OCI-LY7 (cell line): Measurements from ENCODE around the gene NXF1. TPM values are rescaled to one million over a fixed set of nuclear protein-coding genes. Genes with fewer than 3 reads are reported as not detected.

ENCODE experiments used
- BruUV-seq: library from RNA; stranded (reverse); fragments of 400-500 nt; replicated peaks from 2 replicates; lab custom pipeline; 2021; lab: Mats Ljungman, UMichigan
- CTCF ChIA-PET: fragments of 300-600 bp; sonication (Branson Sonifier 250); formaldehyde crosslinking; loops from one replicate; lab custom pipeline; 2022; ENCODE audit warnings: antibody characterized with exemption; ENCODE audit not compliant: unreplicated experiment; lab: Charles Lee
- POLR2A ChIA-PET: fragments of 300-600 bp; sonication (Branson Sonifier 250); formaldehyde crosslinking; loops from one replicate; lab custom pipeline; 2022; ENCODE audit warnings: antibody characterized with exemption; lab: Charles Lee
- DNase-seq: peaks from one replicate; pipeline ENCODE4 v3.0.0-alpha.2; 2015; ENCODE audit warnings: low spot score
- H2AFZ ChIP-seq: fragments of 200-600 bp; sonication (generic), shearing (Covaris generic); 2 replicates; pipeline ENCODE4 v1.6.1; 2014; ENCODE audit warnings: mild to moderate bottlenecking, antibody characterized with exemption, low read length, moderate library complexity
- H3K27ac ChIP-seq: fragments of 200-600 bp; sonication (generic); 2 replicates; pipeline ENCODE4 v1.5.1; 2014; ENCODE audit warnings: mixed run types, low read depth, mild to moderate bottlenecking, moderate library complexity, low read length, inconsistent platforms; ENCODE audit not compliant: poor library complexity, severe bottlenecking
- H3K36me3 ChIP-seq: fragments of 200-600 bp; sonication (generic); 2 replicates; pipeline ENCODE4 v1.6.1; 2014; ENCODE audit warnings: mild to moderate bottlenecking, antibody characterized with exemption, low read length, moderate library complexity, mixed read lengths; ENCODE audit not compliant: insufficient read depth
- H3K4me1 ChIP-seq: fragments of 200-600 bp; sonication (generic); 2 replicates; pipeline ENCODE4 v1.5.1; 2014; ENCODE audit warnings: mild to moderate bottlenecking, low read length; ENCODE audit not compliant: insufficient read depth, poor library complexity, severe bottlenecking
- H3K4me2 ChIP-seq: fragments of 200-600 bp; sonication (generic); 2 replicates; pipeline ENCODE4 v1.6.1; 2014; ENCODE audit warnings: mild to moderate bottlenecking, low read length
- H3K4me3 ChIP-seq: fragments of 200-600 bp; sonication (generic); 2 replicates; pipeline ENCODE4 v1.5.1; 2014; ENCODE audit warnings: mild to moderate bottlenecking, low read depth, low read length; ENCODE audit not compliant: poor library complexity, severe bottlenecking
- H3K79me2 ChIP-seq: fragments of 200-600 bp; sonication (generic); 2 replicates; pipeline ENCODE4 v1.6.1; 2016; ENCODE audit warnings: low read depth, mild to moderate bottlenecking, low read length, moderate library complexity, mixed read lengths; ENCODE audit not compliant: insufficient read depth
- H3K9me2 ChIP-seq: fragments of 200-600 bp; sonication (generic); 2 replicates; pipeline ENCODE4 v1.6.1; 2016; ENCODE audit warnings: mild to moderate bottlenecking, low read length, mixed read lengths; ENCODE audit not compliant: insufficient read depth
- H3K9me3 ChIP-seq: fragments of 200-600 bp; sonication (generic); 2 replicates; pipeline ENCODE4 v1.6.1; 2014; ENCODE audit warnings: mild to moderate bottlenecking, mixed run types, low read length, mixed read lengths
- H4K20me1 ChIP-seq: fragments of 200-600 bp; sonication (generic); 2 replicates; pipeline ENCODE4 v1.6.1; 2014; ENCODE audit warnings: mild to moderate bottlenecking, antibody characterized with exemption, low read length, moderate library complexity, mixed read lengths; ENCODE audit not compliant: insufficient read depth
- EZH2phosphoT487 ChIP-seq: fragments of 200-600 bp; sonication (generic); IDR thresholded peaks from 2 replicates; pipeline ENCODE4 v1.6.1; 2018; ENCODE audit warnings: low read depth, borderline replicate concordance, mild to moderate bottlenecking, mixed run types, antibody characterized with exemption, low read length, moderate library complexity, mixed read lengths
- intact Hi-C: fragments of 100-400 bp; cut with micrococcal nuclease; formaldehyde crosslinking; loops from one replicate; pipeline ENCODE4 v1.10.0; 2022; ENCODE audit not compliant: unreplicated experiment
- total RNA-seq, 2 experiments: library from RNA; depleted of rRNA in 1 of 2; stranded (reverse); fragments of >200 nt in 1 of 2; shearing (Covaris generic) in 1 of 2; gene quantifications; 2 replicates each; pipeline ENCODE4 v1.2.3, GENCODE V29; 2014 to 2022
- TF ChIP-seq, protein P1 (sequence below): fragments of 200-600 bp; sonication (generic); conservative IDR thresholded peaks from 2 replicates; pipeline ENCODE4 v1.5.1; 2014; ENCODE audit warnings: mild to moderate bottlenecking, antibody characterized with exemption, low read length, moderate library complexity, mixed read lengths

NXF1 gene
- total RNA-seq, 2 experiments from 2014 or later: 53.3 to 62.0 TPM

DNA sequence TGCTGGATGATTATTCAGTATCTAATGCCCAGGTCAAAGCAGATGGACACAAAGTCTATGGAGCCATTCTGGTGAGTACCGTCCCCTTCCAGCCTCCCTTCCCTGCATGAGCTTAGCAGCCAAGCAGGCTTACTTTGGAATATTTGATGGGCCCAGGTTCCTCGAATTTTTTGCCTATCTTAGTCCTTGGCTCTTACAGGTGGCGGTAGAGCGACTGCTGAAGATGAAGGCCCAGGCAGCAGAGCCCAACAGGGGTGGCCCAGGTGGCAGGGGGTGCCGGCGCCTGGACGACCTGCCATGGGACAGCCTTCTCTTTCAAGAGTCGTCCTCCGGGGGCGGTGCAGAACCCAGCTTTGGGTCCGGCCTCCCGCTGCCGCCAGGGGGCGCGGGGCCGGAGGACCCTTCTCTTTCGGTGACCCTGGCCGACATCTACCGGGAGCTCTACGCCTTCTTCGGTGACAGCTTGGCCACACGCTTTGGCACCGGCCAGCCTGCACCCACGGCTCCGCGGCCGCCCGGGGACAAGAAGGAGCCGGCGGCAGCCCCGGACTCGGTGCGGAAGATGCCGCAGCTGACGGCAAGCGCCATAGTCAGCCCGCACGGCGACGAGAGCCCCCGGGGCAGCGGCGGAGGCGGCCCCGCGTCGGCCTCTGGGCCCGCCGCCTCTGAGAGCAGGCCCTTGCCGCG, 18.8 kb downstream of the NXF1 start:
- ChIA-PET CTCF (interaction anchor here (1.0 to 1.4 kb wide), 4 partner anchors 19 to 77 kb away, joined by 3 to 4 read pairs (median 3); partner anchors contain the start of gene NXF1), POLR2A (interaction anchor here (0.5 to 1.7 kb wide), 7 partner anchors 15 to 212 kb away, joined by 3 to 10 read pairs (median 4); partner anchors contain the start of genes TAF6L and ZBTB3)
- peak overlapping the region; percentile 79 for H3K27ac ChIP-seq
- H3K79me2 ChIP-seq: peaks cover 29% of the 10 kb centered on the region; the same call in 1 of the 2 replicates
- H4K20me1 ChIP-seq: no peaks in the 10 kb centered on the region
- BruUV-seq: no TSS peak
- H3K4me1 ChIP-seq: peaks cover 34% of the 10 kb centered on the region
- peak overlapping the region; percentile 47; the same call in 1 of the 2 replicates for H2AFZ ChIP-seq
- H3K36me3 ChIP-seq: peaks cover 56% of the 10 kb centered on the region
- peak; percentile 92 for DNase-seq
- TF ChIP-seq, protein P1, sequence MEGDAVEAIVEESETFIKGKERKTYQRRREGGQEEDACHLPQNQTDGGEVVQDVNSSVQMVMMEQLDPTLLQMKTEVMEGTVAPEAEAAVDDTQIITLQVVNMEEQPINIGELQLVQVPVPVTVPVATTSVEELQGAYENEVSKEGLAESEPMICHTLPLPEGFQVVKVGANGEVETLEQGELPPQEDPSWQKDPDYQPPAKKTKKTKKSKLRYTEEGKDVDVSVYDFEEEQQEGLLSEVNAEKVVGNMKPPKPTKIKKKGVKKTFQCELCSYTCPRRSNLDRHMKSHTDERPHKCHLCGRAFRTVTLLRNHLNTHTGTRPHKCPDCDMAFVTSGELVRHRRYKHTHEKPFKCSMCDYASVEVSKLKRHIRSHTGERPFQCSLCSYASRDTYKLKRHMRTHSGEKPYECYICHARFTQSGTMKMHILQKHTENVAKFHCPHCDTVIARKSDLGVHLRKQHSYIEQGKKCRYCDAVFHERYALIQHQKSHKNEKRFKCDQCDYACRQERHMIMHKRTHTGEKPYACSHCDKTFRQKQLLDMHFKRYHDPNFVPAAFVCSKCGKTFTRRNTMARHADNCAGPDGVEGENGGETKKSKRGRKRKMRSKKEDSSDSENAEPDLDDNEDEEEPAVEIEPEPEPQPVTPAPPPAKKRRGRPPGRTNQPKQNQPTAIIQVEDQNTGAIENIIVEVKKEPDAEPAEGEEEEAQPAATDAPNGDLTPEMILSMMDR: peak; percentile 90
- no peak for TF ChIP-seq EZH2phosphoT487
- H3K9me2 ChIP-seq: no peaks in the 10 kb centered on the region
- peak overlapping the region; percentile 97 for H3K4me3 ChIP-seq
- intact Hi-C loops: loop anchor here (1.0 to 5.0 kb wide), 8 partner anchors 18 to 236 kb away; partner anchors contain the start of genes HNRNPUL2, NXF1, UBXN1 and WDR74
- peak overlapping the region; percentile 80 for H3K4me2 ChIP-seq
- no peaks in the 10 kb centered on the region for H3K9me3 ChIP-seq

DNA sequence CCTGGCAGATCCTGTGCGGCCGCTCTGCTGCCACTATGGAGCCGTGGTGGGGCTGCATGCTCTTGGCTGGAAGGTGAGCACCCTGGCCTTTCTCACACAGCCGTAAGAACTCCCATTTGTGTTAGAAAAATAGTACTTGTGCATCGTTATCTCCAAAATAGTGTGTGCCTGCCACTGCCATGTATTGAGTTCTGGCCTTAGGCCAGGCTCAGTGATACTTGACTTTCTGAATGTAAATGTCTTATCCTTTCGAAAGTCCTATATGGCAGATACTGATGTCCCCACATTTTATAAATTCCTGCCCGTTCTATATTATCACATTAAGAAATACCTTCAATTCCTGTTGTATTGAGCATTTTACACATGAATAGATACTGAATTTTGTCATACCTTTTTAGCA, 22.5 kb downstream of the NXF1 start:
- CTCF ChIA-PET: no interaction called here
- no peak for DNase-seq
- intact Hi-C loops: no loop called here
- BruUV-seq: no TSS peak
- Histone ChIP-seq H3K79me2 (peaks cover 5% of the 10 kb centered on the region; the same call in 1 of the 2 replicates), H2AFZ (no peak overlapping the region), H3K9me2 (no peaks in the 10 kb centered on the region), H4K20me1 (no peaks in the 10 kb centered on the region), H3K4me1 (peaks cover 8% of the 10 kb centered on the region), H3K9me3 (no peaks in the 10 kb centered on the region), H3K36me3 (peaks cover 49% of the 10 kb centered on the region), H3K4me3 (no peak overlapping the region), H3K27ac (no peak overlapping the region), H3K4me2 (no peak overlapping the region)
- TF ChIP-seq, protein P1: no peak
- TF ChIP-seq EZH2phosphoT487: no peak
- POLR2A ChIA-PET: interaction anchor here (0.6 kb wide), 1 partner anchor 20 kb away, joined by 4 read pairs; no protein-coding TSS in a partner anchor

DNA sequence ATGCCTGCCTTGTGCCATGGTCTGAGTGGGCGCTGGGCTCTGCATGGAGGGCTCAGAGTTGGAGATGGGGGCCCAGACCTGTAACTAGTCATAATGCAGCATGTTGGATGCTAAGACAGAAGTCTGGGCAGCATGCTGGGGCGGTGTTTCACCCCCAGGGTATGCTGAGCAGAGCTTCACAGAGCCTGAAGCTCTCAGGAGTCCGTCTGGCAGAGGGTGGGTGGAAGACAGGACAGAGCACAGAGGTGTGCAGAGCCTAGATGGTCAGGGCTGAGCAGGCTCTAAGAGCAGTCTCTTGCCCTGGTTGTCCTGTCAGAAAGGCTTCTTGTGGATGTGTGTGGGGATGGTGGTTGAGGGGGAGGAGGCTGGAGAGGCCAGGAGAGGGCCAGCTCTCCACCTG, 26.8 kb downstream of the NXF1 start:
- POLR2A ChIA-PET: no interaction called here
- no peak for DNase-seq
- no peaks in the 10 kb centered on the region for H3K9me3 ChIP-seq
- no peak overlapping the region for H2AFZ ChIP-seq
- CTCF ChIA-PET: no interaction called here
- H3K9me2 ChIP-seq: no peaks in the 10 kb centered on the region
- H3K4me1 ChIP-seq: peaks cover 5% of the 10 kb centered on the region
- peaks cover 57% of the 10 kb centered on the region for H3K36me3 ChIP-seq
- H3K4me2 ChIP-seq: no peak overlapping the region
- no peak overlapping the region for H3K27ac ChIP-seq
- BruUV-seq: no TSS peak
- TF ChIP-seq EZH2phosphoT487: no peak
- TF ChIP-seq, protein P1: no peak
- H4K20me1 ChIP-seq: no peaks in the 10 kb centered on the region
- intact Hi-C loops: no loop called here
- no peak overlapping the region for H3K4me3 ChIP-seq
- peaks cover 5% of the 10 kb centered on the region; the same call in 1 of the 2 replicates for H3K79me2 ChIP-seq
